DMS153 treated with DMSO at 0.1 percent for 48 hours (cell line): ENCODE measurements around the gene CRY2.
A peak's percentile ranks its signal among the peaks of the same experiment; 100 is the strongest.

ENCODE experiments used
- DNase-seq: peaks from one replicate; lab custom pipeline; 2025; ENCODE audit not compliant: unreplicated experiment; lab: John Stamatoyannopoulos, UW

Gene CRY2

GRCh38 chr11:45929486-45930030 lies 82.3 kb downstream of the CRY2 start:
- DNase-seq: no peak

- DNase-seq: peak; percentile 82
Measured at GRCh38 chr11:45930031-45930794, 82.9 kb downstream of the CRY2 start.

- no peak for DNase-seq
Measured at GRCh38 chr11:45930951-45931570, 83.8 kb downstream of the CRY2 start.

GRCh38 chr11:45931739-45932138 lies 84.5 kb downstream of the CRY2 start:
- no peak for DNase-seq

- no peak for DNase-seq
Measured at GRCh38 chr11:45932217-45932616, 84.9 kb downstream of the CRY2 start.
